ENCODE data around the gene AP2A2. TPM values are rescaled to one million over a fixed set of nuclear protein-coding genes. Genes with fewer than 3 reads are reported as not detected.

The AP2A2 gene
- total RNA-seq, 1 experiment from 2014 or later: 29.6 TPM

GRCh38 chr11:883527-883926 lies 42.1 kb upstream of the AP2A2 start:
- Histone ChIP-seq H3K79me2 (ENCODE audit: low read length) (no peaks in the 10 kb centered on the region), H3K27ac (ENCODE audit: low read length) (no peak overlapping the region), H3F3A (ENCODE audit: low read length, unreplicated experiment) (no peaks in the 10 kb centered on the region), H3K9ac (ENCODE audit: low read length) (no peak overlapping the region), H4K20me1 (ENCODE audit: low read length) (no peaks in the 10 kb centered on the region), H3K4me3 (ENCODE audit: low read length) (no peak overlapping the region), H3K4me1 (ENCODE audit: insufficient read depth, low read length) (no peaks in the 10 kb centered on the region), H3K36me3 (ENCODE audit: low read depth, low read length) (peaks cover 6% of the 10 kb centered on the region; the same call in 1 of the 2 replicates), H3K4me2 (ENCODE audit: low read length) (no peak overlapping the region), H3K9me2 (replicated peaks; ENCODE audit: low read length) (no peaks in the 10 kb centered on the region), H3K27me3 (ENCODE audit: low read length) (no peaks in the 10 kb centered on the region), H2AFZ (ENCODE audit: low read length) (no peak overlapping the region), H3K9me3 (ENCODE audit: low read length) (no peaks in the 10 kb centered on the region)
- BruUV-seq (replicated peaks): no TSS peak
- DNase-seq (no peak), ATAC-seq (no peak)
- ChIA-PET CTCF (no interaction called here), POLR2A (ENCODE audit: unreplicated experiment) (no interaction called here)
- TF ChIP-seq CTCF (conservative IDR thresholded peaks at IDR 0.05; ENCODE audit: low read depth, low read length): no peak
- no peak for TF ChIP-seq EZH2 (IDR thresholded peaks at IDR 0.05; ENCODE audit: low read length, unreplicated experiment)
- no peak for TF ChIP-seq EZH2phosphoT487 (IDR thresholded peaks at IDR 0.05; ENCODE audit: borderline replicate concordance, low read length)
- intact Hi-C loops (cut with micrococcal nuclease): no loop called here

- Histone ChIP-seq H3F3A (ENCODE audit: low read length, unreplicated experiment) (no peaks in the 10 kb centered on the region), H3K36me3 (ENCODE audit: low read depth, low read length) (peaks cover 6% of the 10 kb centered on the region; the same call in 1 of the 2 replicates), H3K9ac (ENCODE audit: low read length) (no peak overlapping the region), H3K27ac (ENCODE audit: low read length) (no peak overlapping the region), H3K4me3 (ENCODE audit: low read length) (no peak overlapping the region), H2AFZ (ENCODE audit: low read length) (no peak overlapping the region), H3K4me1 (ENCODE audit: insufficient read depth, low read length) (no peaks in the 10 kb centered on the region), H3K9me3 (ENCODE audit: low read length) (no peaks in the 10 kb centered on the region), H3K79me2 (ENCODE audit: low read length) (no peaks in the 10 kb centered on the region), H3K27me3 (ENCODE audit: low read length) (no peaks in the 10 kb centered on the region), H4K20me1 (ENCODE audit: low read length) (no peaks in the 10 kb centered on the region), H3K9me2 (replicated peaks; ENCODE audit: low read length) (no peaks in the 10 kb centered on the region), H3K4me2 (ENCODE audit: low read length) (no peak overlapping the region)
- intact Hi-C loops (cut with micrococcal nuclease): no loop called here
- CTCF ChIA-PET: no interaction called here
- ATAC-seq (no peak), DNase-seq (no peak)
- no peak for TF ChIP-seq EZH2phosphoT487 (IDR thresholded peaks at IDR 0.05; ENCODE audit: borderline replicate concordance, low read length)
- no peak for TF ChIP-seq CTCF (conservative IDR thresholded peaks at IDR 0.05; ENCODE audit: low read depth, low read length)
- TF ChIP-seq EZH2 (IDR thresholded peaks at IDR 0.05; ENCODE audit: low read length, unreplicated experiment): no peak
- no TSS peak for BruUV-seq (replicated peaks)
- POLR2A ChIA-PET (ENCODE audit: unreplicated experiment): no interaction called here
Observed at GRCh38 chr11:884578-885070, 41.0 kb upstream of the AP2A2 start.

- peaks cover 6% of the 10 kb centered on the region; the same call in 1 of the 2 replicates for H3K36me3 ChIP-seq (ENCODE audit: low read depth, low read length)
- no peak overlapping the region for H3K4me3 ChIP-seq (ENCODE audit: low read length)
- BruUV-seq (replicated peaks): no TSS peak
- no peaks in the 10 kb centered on the region for H3K4me1 ChIP-seq (ENCODE audit: insufficient read depth, low read length)
- no peaks in the 10 kb centered on the region for H3K79me2 ChIP-seq (ENCODE audit: low read length)
- no peaks in the 10 kb centered on the region for H3F3A ChIP-seq (ENCODE audit: low read length, unreplicated experiment)
- no peak for ATAC-seq
- CTCF ChIA-PET: no interaction called here
- H3K9me3 ChIP-seq (ENCODE audit: low read length): no peaks in the 10 kb centered on the region
- H3K27ac ChIP-seq (ENCODE audit: low read length): no peak overlapping the region
- H3K4me2 ChIP-seq (ENCODE audit: low read length): no peak overlapping the region
- H3K27me3 ChIP-seq (ENCODE audit: low read length): no peaks in the 10 kb centered on the region
- H3K9me2 ChIP-seq (replicated peaks; ENCODE audit: low read length): no peaks in the 10 kb centered on the region
- H4K20me1 ChIP-seq (ENCODE audit: low read length): no peaks in the 10 kb centered on the region
- DNase-seq: no peak
- no peak overlapping the region for H2AFZ ChIP-seq (ENCODE audit: low read length)
- intact Hi-C loops (cut with micrococcal nuclease): no loop called here
- TF ChIP-seq EZH2 (IDR thresholded peaks at IDR 0.05; ENCODE audit: low read length, unreplicated experiment): no peak
- TF ChIP-seq CTCF (conservative IDR thresholded peaks at IDR 0.05; ENCODE audit: low read depth, low read length): no peak
- no peak for TF ChIP-seq EZH2phosphoT487 (IDR thresholded peaks at IDR 0.05; ENCODE audit: borderline replicate concordance, low read length)
- H3K9ac ChIP-seq (ENCODE audit: low read length): no peak overlapping the region
- POLR2A ChIA-PET (ENCODE audit: unreplicated experiment): no interaction called here
Observed at GRCh38 chr11:886568-886967, 39.1 kb upstream of the AP2A2 start.

Data from PC-3 (cell line).